Left cardiac atrium (tissue), 4 donors: ENCODE data around the gene DUSP2. TPM values are rescaled to one million over a fixed set of nuclear protein-coding genes. Genes with fewer than 3 reads are reported as not detected.
A peak's percentile ranks its signal among the peaks of the same experiment; 100 is the strongest.
"Not testable (repeated sequence)": the region's sequence is repeated elsewhere in the genome, so short reads cannot be mapped to it uniquely, and the experiment has no call there.

Source experiments
- ATAC-seq, 2 donors: fragments of 200-7000 bp; cut with Tn5 transposase; one replicate each; pipeline ENCODE4 v1.9.1; 2020; ENCODE audit warnings: mild to moderate bottlenecking in 2 of 2, moderate library complexity in 2 of 2
- DNase-seq: peaks from one replicate; pipeline ENCODE4 v3.0.0-alpha.2; 2020
- intact Hi-C, 2 donors: fragments of 100-400 bp; cut with DNase I; formaldehyde crosslinking; loops; one replicate each; pipeline versions ENCODE4 v1.14.1 to v1.15.1; 2022 to 2023
- total RNA-seq, 2 donors: library from RNA; stranded (reverse); fragmentation: NEBNext Ultra II Directional; extraction: Animal tissue kit (Norgen Biotek cat#: 25700); gene quantifications; one replicate each; pipeline ENCODE4 v1.2.1, GENCODE V29; 2021
- donor health status: DM: no; HTN: yes; CAD: no.
- donor health status: DM: no; HTN: yes; CAD: no; lungs with severe emphysema.
- donor health status: DM: yes; HTN: yes; CAD: no.
- donor health status: Dilated cardiomyopathy.

DUSP2 gene
- total RNA-seq, 2 donors from 2014 or later, result 1.6 to 2.4 TPM

- intact Hi-C loops, result no loop called here
- DNase-seq (no peak), ATAC-seq (peak; percentile 59 to 62)
Observed at GRCh38 chr2:96164459-96165184, 19.4 kb upstream of the DUSP2 start.

GRCh38 chr2:96163768-96164429, 18.7 kb upstream of the DUSP2 start:
- no peak for DNase-seq
- ATAC-seq, result peak in 1 of 2 donors; percentile 51
- intact Hi-C loops, result no loop called here

DNA sequence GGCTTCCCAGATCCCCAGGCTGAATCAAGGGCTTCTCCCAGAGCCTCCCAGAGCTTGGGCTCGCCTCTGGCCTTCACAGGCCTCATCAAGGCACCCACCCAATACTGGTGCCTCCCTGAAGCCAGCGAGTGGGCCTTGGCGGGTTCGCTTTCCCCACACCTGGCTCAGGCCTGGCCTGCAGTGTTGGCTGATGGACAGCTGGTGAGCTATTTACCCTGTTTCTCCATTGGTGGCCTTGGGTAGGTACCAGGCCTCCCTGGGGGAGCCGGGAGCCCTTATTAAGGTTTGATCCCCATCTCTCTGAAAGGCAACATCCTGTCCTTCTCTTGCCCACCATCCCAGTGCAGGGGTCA, 18.2 kb upstream of the DUSP2 start:
- intact Hi-C loops, result no loop called here
- ATAC-seq (no peak), DNase-seq (no peak)

GRCh38 chr2:96161898-96162297, 16.7 kb upstream of the DUSP2 start:
- ATAC-seq (peak in 1 of 2 donors; percentile 50), DNase-seq (no peak)
- intact Hi-C loops, result no loop called here

- ATAC-seq, intact Hi-C loops, DNase-seq: not testable (repeated sequence)
Observed at GRCh38 chr2:96160366-96160765, 15.1 kb upstream of the DUSP2 start.

DNA sequence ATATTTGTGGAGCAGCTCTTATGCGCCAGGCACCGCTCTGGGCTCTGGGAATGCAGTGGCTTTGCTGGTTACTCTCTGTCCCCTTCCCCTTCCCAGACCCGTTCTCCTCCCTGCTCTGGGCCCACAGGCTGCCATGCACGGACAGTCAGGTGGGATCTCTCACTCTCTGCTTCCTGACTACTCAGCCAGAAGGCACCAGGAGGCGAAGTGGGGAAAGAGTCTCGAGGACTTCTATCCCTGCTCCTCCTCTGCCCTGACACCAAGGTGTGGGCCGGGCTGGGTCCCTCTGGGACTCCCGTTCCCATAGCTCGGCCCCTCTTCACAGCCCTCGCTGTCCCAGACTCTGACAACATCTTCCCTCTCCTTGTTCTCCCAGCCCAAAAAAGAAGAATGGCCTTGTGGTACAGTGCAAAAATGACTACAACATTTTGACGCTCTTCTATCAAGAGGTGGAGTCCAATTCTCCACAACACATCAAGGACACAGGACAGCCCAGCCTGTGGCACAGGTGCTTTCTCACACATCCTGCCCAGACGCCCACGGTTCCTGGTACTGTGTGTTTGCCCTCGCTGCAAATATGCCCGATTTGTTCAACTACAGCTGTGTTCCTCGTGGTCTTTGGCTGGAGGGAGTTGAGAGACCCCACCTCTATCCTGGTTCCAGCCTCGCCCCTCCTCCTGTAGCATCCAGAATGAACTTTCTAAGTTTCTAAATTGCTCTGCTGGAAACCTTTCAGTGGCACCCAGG, 14.0 kb upstream of the DUSP2 start:
- intact Hi-C loops, result no loop called here
- no peak for ATAC-seq
- DNase-seq, result no peak

GRCh38 chr2:96158554-96158940, 13.3 kb upstream of the DUSP2 start:
- intact Hi-C loops, result no loop called here
- no peak for ATAC-seq
- no peak for DNase-seq

GRCh38 chr2:96157649-96158553, 12.7 kb upstream of the DUSP2 start:
- ATAC-seq (peak in 1 of 2 donors; percentile 38), DNase-seq (no peak)
- intact Hi-C loops, result no loop called here

DNA sequence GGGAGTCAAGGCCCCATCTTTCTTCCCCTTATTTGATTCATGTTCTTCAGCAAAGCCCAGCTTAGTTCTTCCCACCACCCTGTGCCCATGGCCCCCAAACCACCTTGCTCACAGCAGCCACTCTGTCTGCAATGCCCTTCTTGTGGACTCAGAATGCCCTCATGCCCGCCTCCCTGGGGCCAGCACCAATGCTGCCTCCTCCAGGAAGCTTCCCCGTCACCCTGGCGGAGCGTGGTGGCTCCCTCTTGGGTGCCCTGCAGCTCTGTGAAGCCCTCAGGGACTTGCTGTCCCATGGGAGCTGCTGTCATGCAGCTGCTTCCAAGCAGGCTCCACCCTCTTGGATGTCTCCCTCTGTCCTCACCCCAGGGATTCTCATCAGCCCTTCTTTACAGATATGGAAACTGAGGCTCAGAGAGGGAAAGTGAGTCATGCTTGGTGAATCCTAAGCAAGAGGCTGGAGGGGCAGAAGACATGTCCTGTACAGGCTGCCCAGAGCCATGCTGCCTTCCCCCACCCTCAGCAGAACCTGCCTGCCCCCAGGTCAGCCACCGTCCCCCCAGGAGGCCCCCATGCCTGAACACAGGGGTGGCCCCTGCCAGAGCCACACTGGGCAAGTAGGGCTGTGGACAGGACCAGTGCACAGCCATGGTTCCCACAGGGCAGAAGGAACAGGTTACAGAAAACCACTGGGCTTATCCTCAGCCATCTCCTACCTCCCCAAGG, 11.8 kb upstream of the DUSP2 start:
- ATAC-seq, result no peak
- DNase-seq, result no peak

DNA sequence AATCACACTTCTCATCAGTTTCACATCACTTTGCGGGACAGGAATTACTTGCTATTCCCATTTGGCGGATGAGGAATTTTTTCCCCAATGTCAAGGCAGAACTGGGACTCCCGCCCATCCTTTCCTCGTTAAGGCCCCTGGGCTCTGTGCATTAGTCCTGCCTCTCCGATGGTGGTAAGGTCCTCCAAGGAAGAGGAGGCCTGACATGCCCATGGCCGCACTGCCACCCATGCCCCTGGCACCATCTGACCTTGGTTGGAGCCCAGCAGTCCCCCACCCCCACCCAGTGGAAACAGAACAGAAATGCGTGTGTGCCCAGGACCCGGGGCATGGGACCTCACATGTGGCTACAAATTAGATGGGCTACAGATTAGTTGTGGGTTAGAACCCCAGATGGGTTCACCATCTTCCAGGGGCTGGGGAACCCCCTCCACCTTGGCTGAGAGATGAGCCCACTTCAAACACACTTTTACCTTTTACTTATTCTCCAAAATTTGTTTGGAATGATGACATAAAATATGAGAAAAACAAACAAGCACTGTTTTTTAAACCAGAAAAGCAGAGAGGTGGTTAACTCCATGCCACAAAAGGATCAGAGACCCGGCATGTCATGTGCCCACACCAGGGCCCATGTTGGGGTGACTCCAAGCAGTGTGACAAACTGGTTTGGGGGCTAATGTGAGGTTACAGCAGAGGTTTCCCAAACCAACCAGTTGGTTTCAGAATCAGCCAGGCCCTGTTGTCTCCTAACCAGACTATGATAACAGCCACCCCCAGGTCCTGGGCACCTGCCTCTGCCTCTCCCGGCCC, 11.0 kb upstream of the DUSP2 start:
- ATAC-seq (no peak), DNase-seq (no peak)
- intact Hi-C loops, result no loop called here

More for the DNA sequence above, 11.8 kb upstream of the DUSP2 start:
- intact Hi-C loops, result no loop called here

- DNase-seq (no peak), ATAC-seq (no peak)
- intact Hi-C loops, result no loop called here
Observed at GRCh38 chr2:96154506-96155380, 9.5 kb upstream of the DUSP2 start.

GRCh38 chr2:96153991-96154431, 8.8 kb upstream of the DUSP2 start:
- intact Hi-C loops, result no loop called here
- ATAC-seq (no peak), DNase-seq (no peak)

DNA sequence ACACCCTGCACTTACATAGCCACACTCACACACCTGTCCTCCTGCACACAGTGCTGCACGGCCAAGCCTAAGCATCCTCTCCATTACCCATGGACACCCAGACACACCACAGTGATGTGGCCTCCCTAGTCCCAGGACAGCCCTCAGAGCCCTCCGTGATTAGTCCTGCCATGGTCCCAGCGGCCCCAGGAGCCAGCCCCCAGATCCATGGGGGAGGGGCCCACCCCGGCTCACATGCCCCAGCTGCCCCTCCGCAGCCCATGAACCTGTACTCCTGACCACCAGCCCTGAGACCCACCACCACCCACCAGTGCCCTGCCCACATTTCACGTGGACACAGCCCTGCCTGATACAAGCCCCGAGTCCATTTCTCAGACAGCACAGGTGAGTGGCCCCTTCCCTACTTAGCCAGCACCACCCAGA, 8.1 kb upstream of the DUSP2 start:
- ATAC-seq, result no peak
- DNase-seq, result no peak
- intact Hi-C loops, result no loop called here

DNA sequence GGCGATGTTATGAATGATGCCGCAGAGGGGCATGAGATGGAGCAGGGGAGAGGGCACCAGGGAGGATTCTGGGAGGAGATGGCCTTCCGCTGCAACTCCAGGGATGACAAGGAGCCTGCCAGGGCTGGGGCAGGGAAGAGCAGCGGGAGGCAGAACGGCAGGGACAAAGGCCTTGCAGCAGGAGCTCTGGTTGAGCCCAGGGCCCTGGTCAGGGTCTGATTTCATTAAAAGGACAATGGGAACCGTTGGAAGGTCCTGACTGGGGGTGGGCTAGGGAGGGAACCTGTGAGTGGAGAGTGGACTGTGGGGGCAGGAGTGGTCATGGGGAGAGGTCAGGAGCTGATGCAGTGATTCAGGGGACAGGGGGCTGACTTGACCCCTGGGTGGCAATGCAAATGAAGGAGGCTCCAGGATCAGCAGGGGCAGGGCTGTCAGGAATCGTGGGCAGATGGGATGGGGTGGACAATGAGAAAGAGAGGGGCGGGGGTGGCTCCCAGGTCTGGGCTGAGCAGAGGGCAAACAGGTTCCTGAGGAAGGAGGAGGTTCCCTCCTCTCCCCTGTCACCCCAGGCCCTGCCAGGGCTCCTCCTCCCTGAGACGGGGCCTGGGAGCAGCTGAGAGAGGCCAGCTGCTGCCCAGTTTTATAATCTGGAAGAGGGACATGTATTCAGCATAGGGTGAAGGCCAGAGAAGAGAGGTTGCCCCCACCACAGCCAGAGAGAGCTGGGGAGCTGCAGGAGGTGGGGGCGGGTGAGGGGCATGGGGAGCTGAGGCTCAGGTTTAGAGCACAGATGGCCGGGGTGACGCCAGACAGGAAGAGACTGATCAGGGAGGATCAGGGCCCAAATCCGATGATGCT, 7.3 kb upstream of the DUSP2 start:
- intact Hi-C loops, result no loop called here
- DNase-seq (no peak), ATAC-seq (no peak)

DNA sequence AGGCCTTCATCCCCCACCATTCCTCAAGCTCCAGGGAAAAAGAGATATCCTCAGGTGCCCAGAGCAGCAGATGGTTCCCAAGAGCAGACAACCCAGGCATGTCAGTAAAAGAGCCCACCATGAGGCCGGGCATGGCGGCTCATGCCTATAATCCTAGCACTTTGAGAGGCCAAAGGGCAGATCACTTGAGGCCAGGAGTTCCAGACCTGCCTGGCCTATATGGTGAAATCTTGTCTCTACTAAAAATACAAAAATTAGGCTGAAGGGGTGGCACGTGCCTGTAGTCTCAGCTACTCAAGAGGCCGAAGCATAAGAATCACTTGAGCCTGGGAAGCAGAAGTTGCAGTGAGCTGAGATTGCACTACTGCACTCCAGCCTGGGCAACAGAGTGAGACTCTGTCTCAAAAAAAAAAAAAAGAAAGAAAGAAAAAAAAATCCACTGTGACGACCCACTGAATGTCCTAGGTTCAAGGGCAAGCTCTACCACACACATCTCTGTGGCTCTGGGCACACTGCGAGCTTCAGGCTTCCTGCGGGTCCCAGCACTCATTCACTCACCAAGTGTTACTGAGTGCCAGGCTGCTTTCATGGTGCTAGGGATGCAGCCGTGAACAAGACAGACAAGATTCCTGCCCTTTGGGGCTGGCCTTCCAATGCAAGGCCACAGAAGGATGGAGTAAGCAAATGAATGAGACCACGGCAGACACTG, 6.5 kb upstream of the DUSP2 start:
- ATAC-seq (no peak), DNase-seq (no peak)
- intact Hi-C loops, result no loop called here
